ENCODE measurements around the gene KIAA1217. TPM values are rescaled to one million over a fixed set of nuclear protein-coding genes. Genes with fewer than 3 reads are reported as not detected.
A peak's percentile ranks its signal among the peaks of the same experiment; 100 is the strongest.

Gene KIAA1217
- polyA plus RNA-seq, 5 donors = 46.2 to 67.2 (median 55.2) TPM

- DNase-seq = no peak
Measured at GRCh38 chr10:24396396-24396795, 187.5 kb downstream of the KIAA1217 start.

- no peak for DNase-seq
Measured at GRCh38 chr10:24397662-24398061, 188.7 kb downstream of the KIAA1217 start.

- DNase-seq = no peak
Measured at GRCh38 chr10:24404567-24404966, 195.6 kb downstream of the KIAA1217 start.

- no peak for DNase-seq
Measured at GRCh38 chr10:24405635-24406034, 196.7 kb downstream of the KIAA1217 start.

- DNase-seq = no peak
Measured at GRCh38 chr10:24406809-24407483, 198.0 kb downstream of the KIAA1217 start.

GRCh38 chr10:24407928-24408327, 199.0 kb downstream of the KIAA1217 start:
- no peak for DNase-seq

GRCh38 chr10:24408365-24408764, 199.4 kb downstream of the KIAA1217 start:
- DNase-seq = no peak

GRCh38 chr10:24414597-24414996, 205.7 kb downstream of the KIAA1217 start:
- no peak for DNase-seq

GRCh38 chr10:24415455-24416125, 206.7 kb downstream of the KIAA1217 start:
- peak; percentile 55 to 56 for DNase-seq

GRCh38 chr10:24416248-24416647, 207.3 kb downstream of the KIAA1217 start:
- DNase-seq = no peak

- no peak for DNase-seq
Measured at GRCh38 chr10:24417053-24417452, 208.1 kb downstream of the KIAA1217 start.

GRCh38 chr10:24418532-24418931, 209.6 kb downstream of the KIAA1217 start:
- no peak for DNase-seq

- no peak for DNase-seq
Measured at GRCh38 chr10:24419066-24419465, 210.1 kb downstream of the KIAA1217 start.

- DNase-seq = no peak
Measured at GRCh38 chr10:24425151-24425550, 216.2 kb downstream of the KIAA1217 start.

GRCh38 chr10:24427678-24428409, 218.9 kb downstream of the KIAA1217 start:
- DNase-seq = no peak

GRCh38 chr10:24428410-24428782, 219.5 kb downstream of the KIAA1217 start:
- no peak for DNase-seq

GRCh38 chr10:24430591-24430990, 221.7 kb downstream of the KIAA1217 start:
- DNase-seq = no peak

- peak in 1 of 2 donors; percentile 11 for DNase-seq
Measured at GRCh38 chr10:24432478-24433416, 223.8 kb downstream of the KIAA1217 start.

- DNase-seq = no peak
Measured at GRCh38 chr10:24433705-24434104, 224.8 kb downstream of the KIAA1217 start.

GRCh38 chr10:24434961-24435360, 226.0 kb downstream of the KIAA1217 start:
- DNase-seq = no peak

GRCh38 chr10:24435374-24435773, 226.4 kb downstream of the KIAA1217 start:
- DNase-seq = no peak

GRCh38 chr10:24437302-24437701, 228.4 kb downstream of the KIAA1217 start:
- no peak for DNase-seq
